ENCODE data around the gene ANKDD1A. TPM values are rescaled to one million over a fixed set of nuclear protein-coding genes. Genes with fewer than 3 reads are reported as not detected.

ANKDD1A gene
- total and polyA plus RNA-seq, 2 donors (not counting 1 experiment from before 2014, with no cell fraction given): 8.2 to 13.2 TPM

DNA sequence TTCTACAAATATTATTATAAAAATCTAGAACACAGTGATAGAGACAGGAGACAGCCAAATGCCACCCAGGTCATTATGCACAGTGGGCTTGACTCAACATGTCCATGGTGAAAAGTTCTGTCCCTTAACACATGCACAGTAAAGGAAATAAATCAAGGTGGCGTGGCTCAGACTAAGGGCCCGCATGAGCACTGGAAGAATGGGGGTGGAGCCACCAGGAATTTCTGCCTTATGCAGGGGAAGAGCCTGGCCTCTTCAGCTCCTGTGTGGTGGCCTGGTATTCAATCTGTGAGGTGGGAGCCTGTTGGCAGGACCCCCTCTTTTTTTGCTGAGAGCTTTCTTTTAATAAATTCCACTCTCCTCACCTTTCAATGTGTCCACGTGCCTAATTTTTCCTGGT lies 95.2 kb downstream of the ANKDD1A start:
- Histone ChIP-seq H4K20me1 (ENCODE audit: control insufficient read depth, extremely low read depth, insufficient read depth, low read length) (no peaks in the 10 kb centered on the region), H3K79me2 (ENCODE audit: control insufficient read depth, insufficient read depth, low read length) (no peaks in the 10 kb centered on the region), H3K36me3 (ENCODE audit: control insufficient read depth, insufficient read depth, low read length) (no peaks in the 10 kb centered on the region), H3K27me3 (ENCODE audit: control insufficient read depth, insufficient read depth, low read length) (no peaks in the 10 kb centered on the region), H3K4me1 (ENCODE audit: control insufficient read depth, extremely low read depth, insufficient read depth, low read length) (no peaks in the 10 kb centered on the region), H3K9me3 (ENCODE audit: control insufficient read depth, insufficient read depth, low read depth, low read length) (no peaks in the 10 kb centered on the region), H3K9ac (ENCODE audit: insufficient read depth, low read length) (no peak overlapping the region), H3K4me3 (replicated peaks in 1 of 4; ENCODE audit: control extremely low read depth in 1 of 4, insufficient read depth in 1 of 4, low read depth in 3 of 4, low read length in 4 of 4) (no peak overlapping the region), H3K27ac (ENCODE audit: insufficient read depth, low read length) (no peak overlapping the region), H3K4me2 (ENCODE audit: extremely low read depth, insufficient read depth, low read length) (no peak overlapping the region), H2AFZ (ENCODE audit: low read length) (no peak overlapping the region)
- no peak for TF ChIP-seq EZH2 (IDR thresholded peaks at IDR 0.05; ENCODE audit: low read length, missing control alignments)
- TF ChIP-seq, protein P1, sequence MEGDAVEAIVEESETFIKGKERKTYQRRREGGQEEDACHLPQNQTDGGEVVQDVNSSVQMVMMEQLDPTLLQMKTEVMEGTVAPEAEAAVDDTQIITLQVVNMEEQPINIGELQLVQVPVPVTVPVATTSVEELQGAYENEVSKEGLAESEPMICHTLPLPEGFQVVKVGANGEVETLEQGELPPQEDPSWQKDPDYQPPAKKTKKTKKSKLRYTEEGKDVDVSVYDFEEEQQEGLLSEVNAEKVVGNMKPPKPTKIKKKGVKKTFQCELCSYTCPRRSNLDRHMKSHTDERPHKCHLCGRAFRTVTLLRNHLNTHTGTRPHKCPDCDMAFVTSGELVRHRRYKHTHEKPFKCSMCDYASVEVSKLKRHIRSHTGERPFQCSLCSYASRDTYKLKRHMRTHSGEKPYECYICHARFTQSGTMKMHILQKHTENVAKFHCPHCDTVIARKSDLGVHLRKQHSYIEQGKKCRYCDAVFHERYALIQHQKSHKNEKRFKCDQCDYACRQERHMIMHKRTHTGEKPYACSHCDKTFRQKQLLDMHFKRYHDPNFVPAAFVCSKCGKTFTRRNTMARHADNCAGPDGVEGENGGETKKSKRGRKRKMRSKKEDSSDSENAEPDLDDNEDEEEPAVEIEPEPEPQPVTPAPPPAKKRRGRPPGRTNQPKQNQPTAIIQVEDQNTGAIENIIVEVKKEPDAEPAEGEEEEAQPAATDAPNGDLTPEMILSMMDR (conservative IDR thresholded peaks at IDR 0.05 in 1 of 2, IDR thresholded peaks at IDR 0.05 in 1 of 2; ENCODE audit: low read depth in 1 of 2, low read length in 2 of 2): no peak
- DNase-seq (ENCODE audit: low read depth in 2 of 2): no peak

Other genes with a start within 250 kb of the ANKDD1A start
- gene RBPMS2, start 136.3 kb upstream of the ANKDD1A start, total RNA-seq: under 0.01 TPM in 1 of 2 replicates, not detected in the other
- gene RBPMS2, start 136.3 kb upstream of the ANKDD1A start, polyA plus RNA-seq: 0.18 and 1.1 TPM in 2 replicates
- gene PIF1, start 86.3 kb upstream of the ANKDD1A start, total RNA-seq: 3.1 and 9.4 TPM in 2 replicates
- gene PIF1, start 86.3 kb upstream of the ANKDD1A start, polyA plus RNA-seq: 5.1 and 5.2 TPM in 2 replicates
- gene PLEKHO2, start 70.0 kb upstream of the ANKDD1A start, total RNA-seq: 70.1 and 163 TPM in 2 replicates
- 39.2 and 78.6 TPM in 2 replicates for gene PLEKHO2, start 70.0 kb upstream of the ANKDD1A start, polyA plus RNA-seq
- 68.4 and 90.4 TPM in 2 replicates for gene SPG21, start 78.0 kb downstream of the ANKDD1A start, total RNA-seq
- gene SPG21, start 78.0 kb downstream of the ANKDD1A start, polyA plus RNA-seq: 89.9 and 95.3 TPM in 2 replicates
- gene MTFMT, start 117.7 kb downstream of the ANKDD1A start, total RNA-seq: 17.0 and 17.5 TPM in 2 replicates
- gene MTFMT, start 117.7 kb downstream of the ANKDD1A start, polyA plus RNA-seq: 12.6 and 16.6 TPM in 2 replicates
- gene SLC51B, start 133.5 kb downstream of the ANKDD1A start, total RNA-seq: 0.51 and 0.66 TPM in 2 replicates
- gene SLC51B, start 133.5 kb downstream of the ANKDD1A start, polyA plus RNA-seq: 0.98 and 1.2 TPM in 2 replicates
- 49.3 and 50.5 TPM in 2 replicates for gene RASL12, start 156.1 kb downstream of the ANKDD1A start, total RNA-seq
- gene RASL12, start 156.1 kb downstream of the ANKDD1A start, polyA plus RNA-seq: 9.1 and 16.9 TPM in 2 replicates
- gene KBTBD13, start 164.8 kb downstream of the ANKDD1A start, total RNA-seq: not detected in 2 replicates
- 0.02 TPM in 1 of 2 replicates, not detected in the other for gene KBTBD13, start 164.8 kb downstream of the ANKDD1A start, polyA plus RNA-seq
- gene UBAP1L, start 203.3 kb downstream of the ANKDD1A start, total RNA-seq: 0.99 and 1.0 TPM in 2 replicates
- 0.18 and 0.33 TPM in 2 replicates for gene UBAP1L, start 203.3 kb downstream of the ANKDD1A start, polyA plus RNA-seq
- 17.0 and 18.5 TPM in 2 replicates for gene PDCD7, start 221.9 kb downstream of the ANKDD1A start, total RNA-seq
- 21.7 and 23.0 TPM in 2 replicates for gene PDCD7, start 221.9 kb downstream of the ANKDD1A start, polyA plus RNA-seq

Measured in fibroblast of lung (primary cell).